ENCODE results near the gene NBAS. TPM values are rescaled to one million over a fixed set of nuclear protein-coding genes. Genes with fewer than 3 reads are reported as not detected.

Gene NBAS
- total and polyA plus RNA-seq, 2 of the 4 experiments (the other 2 are of a cell fraction): 22.3 to 105 TPM

DNA sequence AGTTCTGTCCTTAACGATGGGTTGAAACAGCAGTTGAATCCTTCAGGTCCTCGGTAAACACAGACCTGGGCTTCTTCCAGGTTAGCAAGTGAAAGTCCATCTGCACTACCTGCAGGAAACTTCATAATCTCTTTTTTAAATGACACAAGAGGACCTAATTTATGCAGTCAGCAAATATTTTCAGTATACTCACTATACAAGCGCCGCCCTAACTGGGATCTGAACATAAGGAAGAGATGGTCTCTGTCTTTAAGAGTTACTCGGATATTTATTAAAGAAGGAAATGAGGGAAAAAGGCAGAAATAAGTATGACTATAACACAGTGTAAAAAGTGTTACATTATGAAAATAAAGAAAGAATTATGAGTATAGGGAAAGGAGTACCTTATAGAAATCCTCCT is 103.3 kb downstream of the NBAS start:
- Histone ChIP-seq H2BK5ac (ENCODE audit: low read depth, low read length, poor library complexity, severe bottlenecking) (no peak overlapping the region), H3K9ac (ENCODE audit: low read depth, low read length) (no peak overlapping the region), H4K8ac (ENCODE audit: low read depth in 2 of 2, low read length in 2 of 2) (no peak overlapping the region), H3K18ac (ENCODE audit: low read depth, low read length) (no peak overlapping the region), H3K23ac (ENCODE audit: low read depth, low read length) (no peak overlapping the region), H3K4me2 (ENCODE audit: low read depth, low read length) (no peak overlapping the region), H2AK9ac (replicated peaks; ENCODE audit: low read depth, low read length, poor library complexity) (no peak overlapping the region), H4K5ac (ENCODE audit: low read depth, low read length) (no peak overlapping the region), H3K4me1 (ENCODE audit: control insufficient read depth, insufficient read depth, low read length) (no peaks in the 10 kb centered on the region), H2AK5ac (ENCODE audit: low read depth, low read length) (no peak overlapping the region), H3K9me1 (ENCODE audit: insufficient read depth, low read length) (no peaks in the 10 kb centered on the region; the same call in 1 of the 2 replicates), H3K27me3 (ENCODE audit: control insufficient read depth, insufficient read depth, low read length) (no peaks in the 10 kb centered on the region), H4K91ac (ENCODE audit: insufficient read depth, low read depth, low read length) (no peak overlapping the region), H2AFZ (replicated peaks; ENCODE audit: low read length, poor library complexity) (no peak overlapping the region), H3K4ac (ENCODE audit: low read depth, low read length) (no peak overlapping the region), H3K79me1 (ENCODE audit: low read depth in 1 of 2, low read length in 2 of 2) (peaks cover 4 to 7% of the 10 kb centered on the region in 2 experiments; a peak in 3 of 4 replicates), H3K36me3 (ENCODE audit: control insufficient read depth, insufficient read depth, low read length) (peaks cover 15% of the 10 kb centered on the region), H3K14ac (replicated peaks; ENCODE audit: low read depth, low read length) (no peak overlapping the region), H3K9me3 (ENCODE audit: control insufficient read depth, insufficient read depth, low read length) (no peaks in the 10 kb centered on the region), H4K20me1 (ENCODE audit: insufficient read depth, low read length) (no peaks in the 10 kb centered on the region), H2BK15ac (ENCODE audit: low read depth, low read length) (no peak overlapping the region), H3K56ac (ENCODE audit: extremely low read depth, insufficient read depth, low read length) (no peak overlapping the region), H3K27ac (ENCODE audit: insufficient read depth, low read length) (no peak overlapping the region), H3K4me3 (ENCODE audit: insufficient read depth, low read depth, low read length) (no peak overlapping the region), H2BK20ac (ENCODE audit: low read depth, low read length) (no peak overlapping the region), H2BK120ac (ENCODE audit: low read depth, low read length) (no peak overlapping the region)
- in situ Hi-C loops (cut with MboI; ENCODE audit: low sequenced_read_pairs) (no loop called here), intact Hi-C loops (cut with micrococcal nuclease) (no loop called here), dilution Hi-C loops (cut with HindIII; ENCODE audit: low sequenced_read_pairs, unreplicated experiment) (no loop called here)
- ChIA-PET CTCF (no interaction called here), POLR2A (ENCODE audit: unreplicated experiment) (no interaction called here)
- ATAC-seq (ENCODE audit: low read depth) (no peak), DNase-seq (no peak)
- TF ChIP-seq CTCF (conservative IDR thresholded peaks at IDR 0.05; ENCODE audit: low read depth, low read length): no peak
- TF ChIP-seq CHD1 (IDR thresholded peaks at IDR 0.05; ENCODE audit: low read depth, low read length): no peak
- no peak for TF ChIP-seq FOS (IDR thresholded peaks at IDR 0.05; ENCODE audit: low read depth, low read length)
- TF ChIP-seq USF2 (IDR thresholded peaks at IDR 0.05; ENCODE audit: low read depth, low read length): no peak
- TF ChIP-seq SMC3 (IDR thresholded peaks at IDR 0.05; ENCODE audit: low read depth, low read length): no peak
- TF ChIP-seq RAD21 (IDR thresholded peaks at IDR 0.05; ENCODE audit: low read length): no peak
- no peak for TF ChIP-seq RFX5 (IDR thresholded peaks at IDR 0.05; ENCODE audit: low read depth, low read length)
- no peak for TF ChIP-seq POLR2A (IDR thresholded peaks at IDR 0.05; ENCODE audit: low read depth, low read length)
- no peak for TF ChIP-seq MAZ (IDR thresholded peaks at IDR 0.05; ENCODE audit: borderline replicate concordance, low read depth, low read length)
- TF ChIP-seq RCOR1 (IDR thresholded peaks at IDR 0.05; ENCODE audit: insufficient replicate concordance, low read length): no peak
- TF ChIP-seq MAFK (IDR thresholded peaks at IDR 0.05; ENCODE audit: low read depth, low read length): no peak
- no peak for TF ChIP-seq CEBPB (IDR thresholded peaks at IDR 0.05; ENCODE audit: low read depth, low read length)
- TF ChIP-seq ELK1 (IDR thresholded peaks at IDR 0.05; ENCODE audit: borderline replicate concordance, low read depth, low read length): no peak
- no peak for TF ChIP-seq NFE2L2 (IDR thresholded peaks at IDR 0.05; ENCODE audit: low read depth, low read length)
- WGBS, 2 experiments (ENCODE audit: extremely low coverage in 2 of 2, insufficient read length in 1 of 2): 100% methylated on average over 2 of the region's 5 CpGs; no CpG with 5 or more reads in 1 of the 2 experiments
- no TSS peak for BruUV-seq (replicated peaks)

Data from IMR-90 (cell line).